Tibial nerve (tissue), 4 donors: ENCODE results near the gene UBE2H. TPM values are rescaled to one million over a fixed set of nuclear protein-coding genes. Genes with fewer than 3 reads are reported as not detected.

ENCODE experiments used
- DNase-seq, 2 donors: peaks; one replicate each; pipeline ENCODE4 v3.0.0-alpha.2; 2019; ENCODE audit warnings: low spot score in 2 of 2
- H3K27ac ChIP-seq, 4 donors: fragments of 200-600 bp; sonication (generic) in 3 of 4; one replicate each; pipeline ENCODE4 v1.5.1; 2017 to 2019; ENCODE audit warnings: mild to moderate bottlenecking in 1 of 4
- H3K27me3 ChIP-seq, 2 donors: fragments of 200-600 bp; sonication (generic) in 1 of 2; one replicate each; pipeline versions ENCODE4 v1.5.1 to v1.6.0; 2017 to 2019
- H3K36me3 ChIP-seq, 3 donors: fragments of 200-600 bp; sonication (generic); one replicate each; pipeline ENCODE4 v1.5.1; 2018 to 2019
- H3K4me1 ChIP-seq, 4 donors: fragments of 200-600 bp; sonication (generic) in 3 of 4; one replicate each; pipeline ENCODE4 v1.5.1; 2017 to 2019
- H3K4me3 ChIP-seq, 4 donors: fragments of 200-600 bp; sonication (generic) in 3 of 4; one replicate each; pipeline ENCODE4 v1.5.1; 2017 to 2019; ENCODE audit warnings: mild to moderate bottlenecking in 1 of 4, moderate library complexity in 1 of 4
- H3K9me3 ChIP-seq, 4 donors: fragments of 200-600 bp; sonication (generic) in 3 of 4; one replicate each; pipeline ENCODE4 v1.5.1; 2017 to 2019
- CTCF ChIP-seq, 5 experiments: fragments of 200-600 bp in 3 of 5; fragments of 450-650 bp in 2 of 5; sonication (generic) in 3 of 5; IDR thresholded peaks; one replicate each; pipeline ENCODE4 v1.5.1; 2016 to 2019; ENCODE audit warnings: antibody characterized with exemption in 5 of 5, mild to moderate bottlenecking in 3 of 5, moderate library complexity in 2 of 5
- EP300 ChIP-seq, 2 donors: sonication (generic); formaldehyde crosslinking; IDR thresholded peaks; one replicate each; pipeline ENCODE4 v1.6.1; 2017; ENCODE audit warnings: antibody characterized with exemption in 2 of 2, mild to moderate bottlenecking in 1 of 2
- POLR2A ChIP-seq, 2 donors: fragments of 450-650 bp; IDR thresholded peaks; one replicate each; pipeline ENCODE4 v1.6.1; 2017; ENCODE audit warnings: antibody characterized with exemption in 2 of 2, mild to moderate bottlenecking in 2 of 2, moderate library complexity in 2 of 2
- WGBS, 2 donors: methylation state at CpG; one replicate each; pipeline ENCODE4 v1.1.5; 2018; 5-methylcytosine and 5-hydroxymethylcytosine counted together
- total RNA-seq, 4 donors: library from RNA; depleted of rRNA; stranded (reverse); fragments of >200 nt; gene quantifications; one replicate each; pipeline ENCODE4 v1.1.0, GENCODE V29; 2016

The UBE2H gene
- total RNA-seq, 4 donors from 2014 or later: 69.6 to 92.3 (median 80.9) TPM

GRCh38 chr7:129950933-129951225 is 1.9 kb downstream of the UBE2H start:
- Histone ChIP-seq H3K4me1 (peaks cover 0 to 39% (median 28%) of the 10 kb centered on the region in 4 donors), H3K4me3 (peak overlapping the region; percentile 67 to 95 (median 94)), H3K27me3 (no peaks in the 10 kb centered on the region), H3K36me3 (no peaks in the 10 kb centered on the region), H3K27ac (peak overlapping the region; percentile 94 to 99 (median 98)), H3K9me3 (no peaks in the 10 kb centered on the region)
- TF ChIP-seq POLR2A (IDR thresholded peaks at IDR 0.05) (no peak), EP300 (IDR thresholded peaks at IDR 0.05) (no peak)
- 12 to 17% methylated on average over 1 of the region's 1 CpG for WGBS, 2 donors
- DNase-seq: no peak

GRCh38 chr7:129950191-129950932 is 2.4 kb downstream of the UBE2H start:
- peaks cover 0 to 39% (median 28%) of the 10 kb centered on the region in 4 donors for H3K4me1 ChIP-seq
- 6 to 7% methylated on average over 9 of the region's 9 CpGs for WGBS, 2 donors
- no peaks in the 10 kb centered on the region for H3K9me3 ChIP-seq
- peak overlapping the region; percentile 67 to 95 (median 94) for H3K4me3 ChIP-seq
- TF ChIP-seq CTCF (IDR thresholded peaks at IDR 0.05): no peak
- TF ChIP-seq EP300 (IDR thresholded peaks at IDR 0.05): no peak
- no peak for TF ChIP-seq POLR2A (IDR thresholded peaks at IDR 0.05)
- DNase-seq: no peak
- H3K27ac ChIP-seq: peak overlapping the region; percentile 94 to 99 (median 98)
- no peaks in the 10 kb centered on the region for H3K36me3 ChIP-seq
- no peaks in the 10 kb centered on the region for H3K27me3 ChIP-seq

GRCh38 chr7:129949292-129950133 is 3.2 kb downstream of the UBE2H start:
- H3K4me1 ChIP-seq: peaks cover 0 to 39% (median 28%) of the 10 kb centered on the region in 4 donors
- H3K27ac ChIP-seq: peak overlapping the region; percentile 94 to 99 (median 98)
- no peaks in the 10 kb centered on the region for H3K36me3 ChIP-seq
- WGBS, 2 donors: 7 to 10% methylated on average over 10 of the region's 10 CpGs
- H3K27me3 ChIP-seq: no peaks in the 10 kb centered on the region
- TF ChIP-seq POLR2A (IDR thresholded peaks at IDR 0.05) (no peak), EP300 (IDR thresholded peaks at IDR 0.05) (no peak), CTCF (IDR thresholded peaks at IDR 0.05) (no peak)
- DNase-seq: peak in 1 of 2 donors; percentile 16
- H3K4me3 ChIP-seq: peak overlapping the region; percentile 8 to 95 (median 81)
- no peaks in the 10 kb centered on the region for H3K9me3 ChIP-seq

- Histone ChIP-seq H3K27ac (peak overlapping the region; percentile 94 to 99 (median 98)), H3K27me3 (no peaks in the 10 kb centered on the region), H3K4me1 (peaks cover 0 to 39% (median 28%) of the 10 kb centered on the region in 4 donors), H3K9me3 (no peaks in the 10 kb centered on the region), H3K4me3 (peak overlapping the region; percentile 8 to 95 (median 81)), H3K36me3 (no peaks in the 10 kb centered on the region)
- DNase-seq: peak; percentile 82 to 87
- TF ChIP-seq CTCF (IDR thresholded peaks at IDR 0.05): no peak
- TF ChIP-seq POLR2A (IDR thresholded peaks at IDR 0.05): peak in 1 of 2 donors; percentile 67
- peak; percentile 59 to 80 for TF ChIP-seq EP300 (IDR thresholded peaks at IDR 0.05)
- WGBS, 2 donors: 1% methylated on average over 10 of the region's 10 CpGs
Measured at GRCh38 chr7:129948877-129949291, 3.9 kb downstream of the UBE2H start.

GRCh38 chr7:129948338-129948737 is 4.4 kb downstream of the UBE2H start:
- Histone ChIP-seq H3K9me3 (no peaks in the 10 kb centered on the region), H3K4me1 (peaks cover 0 to 39% (median 28%) of the 10 kb centered on the region in 4 donors), H3K4me3 (no peak overlapping the region), H3K27me3 (no peaks in the 10 kb centered on the region), H3K36me3 (peaks cover 0 to 3% (median 0%) of the 10 kb centered on the region in 3 donors), H3K27ac (peak overlapping the region; percentile 94 to 99 (median 98))
- TF ChIP-seq POLR2A (IDR thresholded peaks at IDR 0.05) (no peak), EP300 (IDR thresholded peaks at IDR 0.05) (no peak), CTCF (IDR thresholded peaks at IDR 0.05) (no peak)
- no peak for DNase-seq
- WGBS, 2 donors: 82 to 85% methylated on average over 5 of the region's 5 CpGs
